ENCODE measurements around the gene PBX1. TPM values are rescaled to one million over a fixed set of nuclear protein-coding genes. Genes with fewer than 3 reads are reported as not detected.

The PBX1 gene
- total RNA-seq, 1 donor from 2014 or later, result 719 TPM

DNA sequence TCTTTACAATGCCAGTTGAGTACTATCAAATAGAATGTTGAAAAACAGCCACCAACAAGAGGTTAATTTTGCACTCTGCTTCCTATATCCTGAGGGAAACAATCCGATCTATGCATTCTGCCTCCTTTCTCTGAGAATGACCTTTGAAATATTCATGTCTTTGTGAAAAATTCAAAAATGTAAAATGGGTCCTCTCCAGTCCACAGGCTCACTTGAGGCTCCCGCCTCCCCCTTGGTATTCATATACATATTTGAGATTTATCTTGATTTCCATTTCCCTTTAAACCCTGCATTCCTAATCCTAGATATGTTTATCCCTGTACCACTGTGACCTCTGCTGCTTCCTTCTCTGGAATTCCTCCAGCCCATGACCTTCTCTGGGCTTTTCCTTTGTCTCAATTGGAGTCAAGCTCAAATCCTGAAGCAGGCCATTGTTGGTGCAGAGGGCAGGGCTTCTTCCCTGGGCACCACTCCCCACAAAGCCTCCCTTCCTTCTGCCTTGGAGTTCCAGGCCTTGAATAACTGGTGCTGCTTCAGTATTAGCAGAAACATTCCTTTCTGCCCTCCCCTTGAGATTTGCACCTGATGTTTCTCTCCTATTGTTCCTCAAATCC, 296.8 kb downstream of the PBX1 start:
- TF ChIP-seq, protein P1, sequence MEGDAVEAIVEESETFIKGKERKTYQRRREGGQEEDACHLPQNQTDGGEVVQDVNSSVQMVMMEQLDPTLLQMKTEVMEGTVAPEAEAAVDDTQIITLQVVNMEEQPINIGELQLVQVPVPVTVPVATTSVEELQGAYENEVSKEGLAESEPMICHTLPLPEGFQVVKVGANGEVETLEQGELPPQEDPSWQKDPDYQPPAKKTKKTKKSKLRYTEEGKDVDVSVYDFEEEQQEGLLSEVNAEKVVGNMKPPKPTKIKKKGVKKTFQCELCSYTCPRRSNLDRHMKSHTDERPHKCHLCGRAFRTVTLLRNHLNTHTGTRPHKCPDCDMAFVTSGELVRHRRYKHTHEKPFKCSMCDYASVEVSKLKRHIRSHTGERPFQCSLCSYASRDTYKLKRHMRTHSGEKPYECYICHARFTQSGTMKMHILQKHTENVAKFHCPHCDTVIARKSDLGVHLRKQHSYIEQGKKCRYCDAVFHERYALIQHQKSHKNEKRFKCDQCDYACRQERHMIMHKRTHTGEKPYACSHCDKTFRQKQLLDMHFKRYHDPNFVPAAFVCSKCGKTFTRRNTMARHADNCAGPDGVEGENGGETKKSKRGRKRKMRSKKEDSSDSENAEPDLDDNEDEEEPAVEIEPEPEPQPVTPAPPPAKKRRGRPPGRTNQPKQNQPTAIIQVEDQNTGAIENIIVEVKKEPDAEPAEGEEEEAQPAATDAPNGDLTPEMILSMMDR (IDR thresholded peaks at IDR 0.05; ENCODE audit: unreplicated experiment), result no peak
- no peaks in the 10 kb centered on the region for H3K27me3 Mint-ChIP-seq (ENCODE audit: low read depth)
- H3K4me3 Mint-ChIP-seq, result no peak overlapping the region
- H3K36me3 Mint-ChIP-seq, result peaks cover 10% of the 10 kb centered on the region
- DNase-seq (ENCODE audit: low spot score in 2 of 2, unreplicated experiment in 2 of 2), result no peak
- no peaks in the 10 kb centered on the region for H3K9me3 Mint-ChIP-seq
- H3K27ac Mint-ChIP-seq, result peak overlapping the region; percentile 82
- H3K4me1 Mint-ChIP-seq, result peaks cover 56% of the 10 kb centered on the region

DNA sequence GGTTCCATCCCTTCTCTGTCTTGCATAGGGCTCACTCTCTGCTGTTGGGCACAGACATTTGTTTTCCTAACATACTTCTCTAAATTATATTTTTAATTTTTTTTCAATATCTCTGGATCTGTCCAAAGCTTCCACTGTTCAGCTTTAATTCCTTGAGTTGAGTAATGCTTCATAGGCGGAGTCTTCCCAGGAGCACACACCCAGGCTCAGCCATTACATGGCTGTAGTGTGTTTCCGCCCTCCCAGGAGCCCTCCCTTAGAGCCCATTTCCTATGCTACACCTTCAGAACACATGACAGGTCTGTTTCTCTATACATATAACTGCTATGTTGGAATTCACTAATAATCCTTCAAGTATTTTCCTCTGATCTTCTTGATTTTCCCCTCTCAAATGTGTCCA, 297.4 kb downstream of the PBX1 start:
- no peak overlapping the region for H3K4me3 Mint-ChIP-seq
- no peaks in the 10 kb centered on the region for H3K27me3 Mint-ChIP-seq (ENCODE audit: low read depth)
- DNase-seq (ENCODE audit: low spot score in 2 of 2, unreplicated experiment in 2 of 2), result no peak
- H3K4me1 Mint-ChIP-seq, result peaks cover 55% of the 10 kb centered on the region
- peaks cover 9% of the 10 kb centered on the region for H3K36me3 Mint-ChIP-seq
- H3K27ac Mint-ChIP-seq, result peak overlapping the region; percentile 86
- TF ChIP-seq, protein P1 (IDR thresholded peaks at IDR 0.05; ENCODE audit: unreplicated experiment), result no peak
- peaks cover under 1% of the 10 kb centered on the region for H3K9me3 Mint-ChIP-seq

DNA sequence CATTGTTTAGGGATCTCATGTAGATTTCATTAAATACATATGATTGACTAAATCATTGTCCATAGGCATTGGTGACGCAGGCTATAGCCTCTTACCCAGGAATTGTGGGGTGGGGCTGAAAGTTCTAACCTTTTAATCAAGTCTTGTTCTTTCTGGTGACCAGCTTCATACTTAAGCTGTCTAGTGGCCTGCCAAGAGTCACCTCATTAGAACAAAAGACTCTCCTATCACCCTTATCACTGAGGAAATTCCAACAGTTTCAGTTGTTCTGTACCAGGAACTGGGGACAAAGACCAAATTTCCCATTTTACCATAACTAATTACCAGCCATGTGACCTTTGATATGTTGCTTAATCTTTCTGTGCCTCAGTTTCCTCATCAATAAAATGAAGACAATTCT, 298.5 kb downstream of the PBX1 start:
- Mint-ChIP-seq H3K4me1 (peaks cover 50% of the 10 kb centered on the region), H3K27ac (peak overlapping the region; percentile 86), H3K4me3 (no peak overlapping the region), H3K36me3 (peaks cover 1% of the 10 kb centered on the region), H3K9me3 (peaks cover 4% of the 10 kb centered on the region), H3K27me3 (ENCODE audit: low read depth) (no peaks in the 10 kb centered on the region)
- no peak for DNase-seq (ENCODE audit: low spot score in 2 of 2, unreplicated experiment in 2 of 2)
- TF ChIP-seq, protein P1 (IDR thresholded peaks at IDR 0.05; ENCODE audit: unreplicated experiment), result no peak

DNA sequence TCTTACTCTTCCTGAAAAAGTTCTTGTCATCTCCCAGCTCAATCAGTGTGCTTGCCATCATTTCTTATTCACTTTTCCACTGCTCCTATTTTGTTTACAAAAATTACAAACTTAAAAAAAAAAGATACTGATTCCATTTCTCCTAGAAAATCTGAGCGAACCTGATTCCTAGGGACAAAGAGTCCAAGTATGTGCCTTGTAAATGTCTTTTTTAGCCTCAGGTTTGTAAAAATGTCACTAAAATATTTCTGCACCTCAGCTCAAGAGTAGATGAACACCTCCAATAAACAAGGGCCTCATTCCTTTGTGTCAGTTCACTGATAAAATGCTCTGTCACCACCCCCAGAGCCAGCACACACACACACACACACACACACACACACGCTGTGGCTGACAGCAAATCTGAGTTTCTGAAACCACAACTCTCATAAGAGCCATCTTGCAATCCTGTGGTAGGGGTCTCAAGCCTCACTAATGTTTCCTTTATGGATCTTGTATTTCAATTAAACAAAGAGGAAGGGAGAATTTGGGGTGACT, 299.2 kb downstream of the PBX1 start:
- peaks cover 50% of the 10 kb centered on the region for H3K4me1 Mint-ChIP-seq
- DNase-seq (ENCODE audit: low spot score in 2 of 2, unreplicated experiment in 2 of 2), result peak in 1 of 2 experiments; percentile 52
- TF ChIP-seq, protein P1 (IDR thresholded peaks at IDR 0.05; ENCODE audit: unreplicated experiment), result no peak
- no peaks in the 10 kb centered on the region for H3K36me3 Mint-ChIP-seq
- H3K27ac Mint-ChIP-seq, result peak overlapping the region; percentile 86
- H3K9me3 Mint-ChIP-seq, result peaks cover 4% of the 10 kb centered on the region
- H3K27me3 Mint-ChIP-seq (ENCODE audit: low read depth), result no peaks in the 10 kb centered on the region
- no peak overlapping the region for H3K4me3 Mint-ChIP-seq

DNA sequence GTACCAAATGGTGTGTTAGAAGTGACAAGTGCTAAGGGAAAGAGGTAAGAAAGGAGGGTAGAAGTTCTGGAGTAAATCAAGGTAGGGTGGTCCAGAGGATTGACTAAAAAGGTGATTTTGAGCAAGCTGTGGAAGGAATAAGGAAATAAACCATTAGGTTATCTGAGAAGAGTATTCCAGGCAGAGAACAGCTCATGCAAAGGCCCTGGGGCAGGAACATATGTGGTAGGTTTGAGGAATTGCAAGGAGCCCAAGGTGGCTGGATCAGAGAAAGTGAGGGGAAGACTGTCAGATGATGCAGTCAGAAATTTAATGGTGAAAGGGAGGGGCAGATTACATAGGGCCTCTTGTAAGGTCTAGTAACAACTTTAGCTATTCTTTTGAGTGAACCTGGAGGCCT, 302.6 kb downstream of the PBX1 start:
- Mint-ChIP-seq H3K36me3 (no peaks in the 10 kb centered on the region), H3K4me3 (no peak overlapping the region), H3K27me3 (ENCODE audit: low read depth) (no peaks in the 10 kb centered on the region), H3K9me3 (peaks cover 4% of the 10 kb centered on the region), H3K27ac (peak overlapping the region; percentile 7), H3K4me1 (peaks cover 33% of the 10 kb centered on the region)
- no peak for DNase-seq (ENCODE audit: low spot score in 2 of 2, unreplicated experiment in 2 of 2)
- TF ChIP-seq, protein P1 (IDR thresholded peaks at IDR 0.05; ENCODE audit: unreplicated experiment), result no peak
